Spleen (tissue), 11 donors: Measurements from ENCODE around the gene HABP2. TPM values are rescaled to one million over a fixed set of nuclear protein-coding genes. Genes with fewer than 3 reads are reported as not detected.

Source experiments
- DNase-seq: peaks from one replicate; pipeline ENCODE4 v3.0.0-alpha.2; 2020
- H3K27ac ChIP-seq, 8 donors: fragments of 200-600 bp; sonication (generic) in 7 of 8; 1 replicate in 4 of 8; 2 replicates in 4 of 8; pipeline versions ENCODE4 v1.5.0 to v1.8.0; 2016 to 2021; ENCODE audit warnings: inconsistent platforms in 4 of 8, mild to moderate bottlenecking in 4 of 8, moderate library complexity in 1 of 8
- H3K27me3 ChIP-seq, 7 donors: fragments of 200-600 bp; sonication (generic) in 6 of 7; replicated peaks in 1 of 7; 1 replicate in 4 of 7; 2 replicates in 3 of 7; pipeline versions ENCODE4 v1.5.0 to v1.8.0; 2016 to 2021; ENCODE audit warnings: inconsistent platforms in 3 of 7, mild to moderate bottlenecking in 1 of 7
- H3K36me3 ChIP-seq, 6 donors: fragments of 200-600 bp; sonication (generic) in 5 of 6; 1 replicate in 4 of 6; 2 replicates in 2 of 6; pipeline versions ENCODE4 v1.5.0 to v1.8.0; 2016 to 2021; ENCODE audit warnings: inconsistent platforms in 2 of 6
- H3K4me1 ChIP-seq, 6 donors: fragments of 200-600 bp; sonication (generic) in 5 of 6; 1 replicate in 3 of 6; 2 replicates in 3 of 6; pipeline versions ENCODE4 v1.5.0 to v1.8.0; 2016 to 2021; ENCODE audit warnings: inconsistent platforms in 3 of 6
- H3K4me3 ChIP-seq, 8 donors: fragments of 200-600 bp; sonication (generic) in 7 of 8; 1 replicate in 4 of 8; 2 replicates in 4 of 8; pipeline versions ENCODE4 v1.5.0 to v1.8.0; 2016 to 2021; ENCODE audit warnings: inconsistent platforms in 4 of 8, mild to moderate bottlenecking in 4 of 8, moderate library complexity in 2 of 8
- H3K9me3 ChIP-seq, 8 donors: fragments of 200-600 bp; sonication (generic) in 7 of 8; 1 replicate in 4 of 8; 2 replicates in 4 of 8; pipeline versions ENCODE4 v1.5.0 to v1.8.0; 2016 to 2021; ENCODE audit warnings: inconsistent platforms in 4 of 8
- POLR2A ChIP-seq, 3 donors: fragments of 450-650 bp; IDR thresholded peaks; one replicate each; pipeline ENCODE4 v1.5.1; 2017; ENCODE audit warnings: antibody characterized with exemption in 3 of 3, mild to moderate bottlenecking in 1 of 3
- POLR2AphosphoS5 ChIP-seq, 3 donors: sonication (generic); formaldehyde crosslinking; IDR thresholded peaks; one replicate each; pipeline ENCODE4 v1.5.1; 2017; ENCODE audit warnings: antibody characterized with exemption in 3 of 3
- WGBS, 5 donors: extraction: QIAGEN DNeasy Blood & Tissue Kit in 3 of 5; methylation state at CpG; one replicate each; pipeline versions ENCODE4 v1.1.5 to v1.1.7; 2013 to 2018; 5-methylcytosine and 5-hydroxymethylcytosine counted together
- intact Hi-C: fragments of 100-400 bp; cut with DNase I; formaldehyde crosslinking; loops from one replicate; pipeline ENCODE4 v1.15.0; 2023; ENCODE audit warnings: low total_unique reads
- polyA plus RNA-seq, 3 donors: library from polyadenylated mRNA; stranded (reverse); fragments of 200-250 nt; gene quantifications; one replicate each; pipeline ENCODE4 v1.2.1, GENCODE V29; 2013
- total RNA-seq, 7 donors: library from RNA; depleted of rRNA in 3 of 7; stranded (reverse); fragments of >200 nt in 3 of 7; fragmentation: NEBNext Ultra II Directional in 4 of 7; extraction: Animal tissue kit (Norgen Biotek cat#: 25700) in 4 of 7; gene quantifications; one replicate each; pipeline versions ENCODE4 v1.1.0 to v1.2.1, GENCODE V29; 2016 to 2021
- TF ChIP-seq, protein P1 (sequence below), 11 experiments: fragments of 200-600 bp in 7 of 11; fragments of 450-650 bp in 4 of 11; sonication (generic) in 4 of 11; IDR thresholded peaks in 8 of 11; conservative IDR thresholded peaks in 3 of 11; 1 replicate in 7 of 11; 2 replicates in 4 of 11; pipeline versions ENCODE4 v1.4.0 to v1.8.0; 2016 to 2021; ENCODE audit warnings: antibody characterized with exemption in 11 of 11, inconsistent platforms in 4 of 11, mild to moderate bottlenecking in 1 of 11
- donor health status: healthy with polysubstance abuse.
- donor health status: DM: no; HTN: no; CAD: no; lungs with moderate emphysema.
- donor health status: DM: no; HTN: no; CAD: no.
- donor health status: Bipolar disorder and iron deficiency.
- donor health status: healthy.
- donor health status: DM: no; HTN: no; CAD: no.
- donor health status: DM: yes; HTN: yes; CAD: no.

Gene HABP2
- total and polyA plus RNA-seq, 10 donors, result not detected

DNA sequence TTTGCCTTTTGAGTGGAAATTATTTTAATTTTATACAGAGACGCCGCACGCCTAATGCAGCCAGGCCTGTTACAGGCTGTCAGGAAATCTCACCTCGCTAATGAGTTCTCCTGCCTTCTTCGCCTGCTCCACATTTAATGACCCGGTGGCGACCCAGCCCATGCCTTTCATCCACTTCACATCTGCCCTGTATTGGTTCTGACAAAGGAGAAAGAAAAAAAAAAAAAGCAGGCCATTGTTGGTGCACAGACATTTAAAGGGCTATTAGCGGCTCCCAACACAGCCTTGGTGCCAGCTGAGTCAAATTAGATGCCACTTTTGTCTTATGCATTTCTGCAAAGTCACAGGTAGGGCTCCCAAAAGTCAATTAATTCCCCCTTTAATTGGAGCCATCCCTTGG is 67.7 kb downstream of the HABP2 start:
- no peaks in the 10 kb centered on the region for H3K9me3 ChIP-seq
- no peak overlapping the region for H3K4me3 ChIP-seq
- H3K4me1 ChIP-seq, result no peaks in the 10 kb centered on the region
- intact Hi-C loops, result no loop called here
- H3K27ac ChIP-seq, result no peak overlapping the region
- TF ChIP-seq POLR2A (IDR thresholded peaks at IDR 0.05) (no peak), POLR2AphosphoS5 (IDR thresholded peaks at IDR 0.05) (no peak)
- TF ChIP-seq, protein P1, sequence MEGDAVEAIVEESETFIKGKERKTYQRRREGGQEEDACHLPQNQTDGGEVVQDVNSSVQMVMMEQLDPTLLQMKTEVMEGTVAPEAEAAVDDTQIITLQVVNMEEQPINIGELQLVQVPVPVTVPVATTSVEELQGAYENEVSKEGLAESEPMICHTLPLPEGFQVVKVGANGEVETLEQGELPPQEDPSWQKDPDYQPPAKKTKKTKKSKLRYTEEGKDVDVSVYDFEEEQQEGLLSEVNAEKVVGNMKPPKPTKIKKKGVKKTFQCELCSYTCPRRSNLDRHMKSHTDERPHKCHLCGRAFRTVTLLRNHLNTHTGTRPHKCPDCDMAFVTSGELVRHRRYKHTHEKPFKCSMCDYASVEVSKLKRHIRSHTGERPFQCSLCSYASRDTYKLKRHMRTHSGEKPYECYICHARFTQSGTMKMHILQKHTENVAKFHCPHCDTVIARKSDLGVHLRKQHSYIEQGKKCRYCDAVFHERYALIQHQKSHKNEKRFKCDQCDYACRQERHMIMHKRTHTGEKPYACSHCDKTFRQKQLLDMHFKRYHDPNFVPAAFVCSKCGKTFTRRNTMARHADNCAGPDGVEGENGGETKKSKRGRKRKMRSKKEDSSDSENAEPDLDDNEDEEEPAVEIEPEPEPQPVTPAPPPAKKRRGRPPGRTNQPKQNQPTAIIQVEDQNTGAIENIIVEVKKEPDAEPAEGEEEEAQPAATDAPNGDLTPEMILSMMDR (IDR thresholded peaks at IDR 0.05 in 8 of 11, conservative IDR thresholded peaks at IDR 0.05 in 3 of 11), result no peak
- H3K36me3 ChIP-seq, result no peaks in the 10 kb centered on the region
- DNase-seq, result no peak
- whole genome bisulfite sequencing, 5 donors, result 72 to 79% (median 75%) methylated on average over 8 of the region's 8 CpGs
- H3K27me3 ChIP-seq, result peaks cover 0 to 78% (median 15%) of the 10 kb centered on the region in 7 donors

DNA sequence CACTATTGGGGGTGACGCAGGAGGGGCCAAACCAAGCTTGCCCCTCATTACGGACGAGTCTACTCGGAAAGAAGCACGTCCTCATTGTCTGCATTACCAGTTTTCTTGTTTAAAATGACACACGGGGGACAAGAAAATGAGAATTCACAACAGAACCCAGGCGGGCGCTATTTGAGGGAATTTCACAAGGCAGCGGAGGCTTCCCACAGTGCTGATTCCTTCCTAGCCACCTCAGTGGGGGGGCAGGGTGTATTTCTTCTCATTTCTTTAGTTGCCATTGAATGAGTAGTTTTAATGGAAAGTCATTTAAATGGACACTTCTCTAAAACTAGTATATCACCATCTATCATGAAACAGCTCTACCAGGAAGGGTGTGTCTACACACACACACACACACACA is 68.1 kb downstream of the HABP2 start:
- Histone ChIP-seq H3K9me3 (no peaks in the 10 kb centered on the region), H3K27ac (no peak overlapping the region), H3K4me3 (no peak overlapping the region), H3K36me3 (no peaks in the 10 kb centered on the region), H3K4me1 (no peaks in the 10 kb centered on the region), H3K27me3 (peaks cover 0 to 74% (median 15%) of the 10 kb centered on the region in 7 donors)
- no peak for DNase-seq
- TF ChIP-seq POLR2AphosphoS5 (IDR thresholded peaks at IDR 0.05) (no peak), POLR2A (IDR thresholded peaks at IDR 0.05) (no peak)
- TF ChIP-seq, protein P1 (IDR thresholded peaks at IDR 0.05 in 8 of 11, conservative IDR thresholded peaks at IDR 0.05 in 3 of 11), result no peak
- intact Hi-C loops, result no loop called here
- WGBS, 5 donors, result 86 to 92% (median 88%) methylated on average over 9 of the region's 9 CpGs

DNA sequence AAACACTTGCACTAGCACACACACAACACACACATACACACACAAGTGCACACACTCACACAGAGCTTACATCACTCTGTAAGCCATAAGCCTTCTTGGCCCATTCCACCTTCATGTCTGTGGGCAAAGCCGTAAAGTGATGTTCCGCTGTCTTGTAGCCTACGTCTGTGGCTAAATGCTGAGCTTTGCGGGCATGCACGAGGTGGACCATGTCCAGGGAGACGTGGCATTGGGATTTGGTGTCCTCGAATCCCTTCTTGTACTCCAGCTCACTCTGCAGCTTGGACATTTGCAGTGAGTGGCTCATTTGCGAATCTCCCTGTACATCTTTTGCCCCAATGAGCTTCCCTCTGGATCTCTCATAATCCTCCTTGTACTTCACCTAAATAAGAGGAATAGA is 68.9 kb downstream of the HABP2 start:
- H3K4me3 ChIP-seq, result no peak overlapping the region
- H3K27ac ChIP-seq, result no peak overlapping the region
- intact Hi-C loops, result no loop called here
- DNase-seq, result no peak
- peaks cover 0 to 65% (median 8%) of the 10 kb centered on the region in 7 donors for H3K27me3 ChIP-seq
- no peaks in the 10 kb centered on the region for H3K4me1 ChIP-seq
- H3K36me3 ChIP-seq, result no peaks in the 10 kb centered on the region
- TF ChIP-seq POLR2A (IDR thresholded peaks at IDR 0.05) (no peak), POLR2AphosphoS5 (IDR thresholded peaks at IDR 0.05) (no peak)
- TF ChIP-seq, protein P1 (IDR thresholded peaks at IDR 0.05 in 8 of 11, conservative IDR thresholded peaks at IDR 0.05 in 3 of 11), result no peak
- H3K9me3 ChIP-seq, result no peaks in the 10 kb centered on the region
- WGBS, 5 donors, result 73 to 92% (median 84%) methylated on average over 8 of the region's 8 CpGs

DNA sequence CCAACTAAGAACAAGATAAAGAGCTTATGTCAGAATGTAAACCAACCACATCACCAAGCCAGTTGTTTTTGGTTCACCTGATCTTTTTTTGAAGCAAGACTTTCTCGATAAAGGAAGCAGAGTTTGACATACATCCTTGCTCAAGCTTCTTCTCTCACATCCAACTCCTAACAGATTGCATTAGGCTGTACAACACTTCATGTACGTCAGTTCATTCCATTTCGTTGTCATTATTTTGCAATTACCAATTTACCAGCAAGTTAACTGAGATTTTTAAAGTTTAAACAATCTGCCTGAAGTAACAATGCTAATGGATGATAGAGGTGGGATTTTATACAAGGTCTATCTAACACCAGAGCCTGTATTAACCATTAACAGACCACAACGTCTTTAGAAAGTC is 70.0 kb downstream of the HABP2 start:
- Histone ChIP-seq H3K36me3 (no peaks in the 10 kb centered on the region), H3K4me3 (no peak overlapping the region), H3K27me3 (peaks cover 0 to 55% (median 0%) of the 10 kb centered on the region in 7 donors), H3K27ac (no peak overlapping the region), H3K9me3 (no peaks in the 10 kb centered on the region), H3K4me1 (no peaks in the 10 kb centered on the region)
- TF ChIP-seq POLR2AphosphoS5 (IDR thresholded peaks at IDR 0.05), result no peak
- DNase-seq, result no peak
- WGBS, 5 donors, result 73 to 87% (median 78%) methylated on average over 4 of the region's 4 CpGs
- intact Hi-C loops, result no loop called here
